ENCODE data around the gene CGB2.
"Not testable (repeated sequence)": the region's sequence is repeated elsewhere in the genome, so short reads cannot be mapped to it uniquely, and the experiment has no call there.

CGB2 gene

GRCh38 chr19:49010453-49010852 lies 21.2 kb upstream of the CGB2 start:
- no peak for DNase-seq (ENCODE audit: low read depth in 2 of 2)

GRCh38 chr19:49011194-49011593 lies 20.5 kb upstream of the CGB2 start:
- DNase-seq (ENCODE audit: low read depth in 2 of 2): no peak

GRCh38 chr19:49014123-49014869 lies 17.4 kb upstream of the CGB2 start:
- no peak for DNase-seq (ENCODE audit: low read depth in 2 of 2)

- no peak for DNase-seq (ENCODE audit: low read depth in 2 of 2)
Observed at GRCh38 chr19:49014870-49015255, 16.8 kb upstream of the CGB2 start.

GRCh38 chr19:49016067-49016839 lies 15.4 kb upstream of the CGB2 start:
- DNase-seq (ENCODE audit: low read depth in 2 of 2): no peak

GRCh38 chr19:49017041-49017665 lies 14.5 kb upstream of the CGB2 start, which contains the start of gene LHB:
Gene LHB (minus strand): TSS chr19:49017091. CDS start chr19:49017081, 10 bp downstream.
- DNase-seq (ENCODE audit: low read depth in 2 of 2): no peak

GRCh38 chr19:49017666-49018351 lies 13.9 kb upstream of the CGB2 start:
- peak; percentile 18 to 27 for DNase-seq (ENCODE audit: low read depth in 2 of 2)

GRCh38 chr19:49018388-49019241 lies 13.1 kb upstream of the CGB2 start:
- DNase-seq (ENCODE audit: low read depth in 2 of 2): not testable (repeated sequence)

- no peak for DNase-seq (ENCODE audit: low read depth in 2 of 2)
Observed at GRCh38 chr19:49019242-49019932, 12.3 kb upstream of the CGB2 start.

GRCh38 chr19:49020342-49020741 lies 11.3 kb upstream of the CGB2 start:
- DNase-seq (ENCODE audit: low read depth in 2 of 2): no peak

- no peak for DNase-seq (ENCODE audit: low read depth in 2 of 2)
Observed at GRCh38 chr19:49020931-49021895, 10.5 kb upstream of the CGB2 start.

GRCh38 chr19:49022116-49022515 lies 9.6 kb upstream of the CGB2 start:
- DNase-seq (ENCODE audit: low read depth in 2 of 2): no peak

- not testable (repeated sequence) for DNase-seq (ENCODE audit: low read depth in 2 of 2)
Observed at GRCh38 chr19:49024233-49024632, 7.5 kb upstream of the CGB2 start, which contains the start of gene CGB3. Gene CGB3 (minus strand): TSS chr19:49024333. CDS start chr19:49023971, 362 bp downstream.

GRCh38 chr19:49025088-49025487 lies 6.6 kb upstream of the CGB2 start:
- DNase-seq (ENCODE audit: low read depth in 2 of 2): not testable (repeated sequence)

- not testable (repeated sequence) for DNase-seq (ENCODE audit: low read depth in 2 of 2)
Observed at GRCh38 chr19:49025599-49025998, 6.1 kb upstream of the CGB2 start.

- not testable (repeated sequence) for DNase-seq (ENCODE audit: low read depth in 2 of 2)
Observed at GRCh38 chr19:49028686-49029085, 3.0 kb upstream of the CGB2 start.

GRCh38 chr19:49029749-49030148 lies 1.9 kb upstream of the CGB2 start:
- DNase-seq (ENCODE audit: low read depth in 2 of 2): not testable (repeated sequence)

- DNase-seq (ENCODE audit: low read depth in 2 of 2): not testable (repeated sequence)
Observed at GRCh38 chr19:49030323-49030722, 1.4 kb upstream of the CGB2 start.

GRCh38 chr19:49036815-49037214 lies 5.1 kb downstream of the CGB2 start, which contains the start of gene CGB1:
Gene CGB1 (minus strand): TSS chr19:49036895. CDS start chr19:49036711, 184 bp downstream.
- DNase-seq (ENCODE audit: low read depth in 2 of 2): not testable (repeated sequence)
